ENCODE results near the gene SPOCD1.

The SPOCD1 gene

GRCh38 chr1:31755850-31756492 lies 59.9 kb downstream of the SPOCD1 start:
- no peak for DNase-seq (ENCODE audit: low read depth)

GRCh38 chr1:31755197-31755611 lies 60.6 kb downstream of the SPOCD1 start:
- no peak for DNase-seq (ENCODE audit: low read depth)

- DNase-seq (ENCODE audit: low read depth), result no peak
These were observed 61.4 kb downstream of the SPOCD1 start for GRCh38 chr1:31754397-31754796.

- no peak for DNase-seq (ENCODE audit: low read depth)
These were observed 62.0 kb downstream of the SPOCD1 start for GRCh38 chr1:31753707-31754349.

GRCh38 chr1:31752952-31753475 lies 62.8 kb downstream of the SPOCD1 start:
- no peak for DNase-seq (ENCODE audit: low read depth)

- no peak for DNase-seq (ENCODE audit: low read depth)
These were observed 63.6 kb downstream of the SPOCD1 start for GRCh38 chr1:31752258-31752657.

- no peak for DNase-seq (ENCODE audit: low read depth)
These were observed 64.0 kb downstream of the SPOCD1 start for GRCh38 chr1:31751822-31752241.

- no peak for DNase-seq (ENCODE audit: low read depth)
These were observed 64.8 kb downstream of the SPOCD1 start for GRCh38 chr1:31750858-31751510.

- no peak for DNase-seq (ENCODE audit: low read depth)
These were observed 65.8 kb downstream of the SPOCD1 start for GRCh38 chr1:31749785-31750735.

GRCh38 chr1:31748365-31748764 lies 67.5 kb downstream of the SPOCD1 start:
- no peak for DNase-seq (ENCODE audit: low read depth)

GRCh38 chr1:31747304-31747703 lies 68.5 kb downstream of the SPOCD1 start:
- DNase-seq (ENCODE audit: low read depth), result no peak

GRCh38 chr1:31746687-31747086 lies 69.1 kb downstream of the SPOCD1 start:
- no peak for DNase-seq (ENCODE audit: low read depth)

- no peak for DNase-seq (ENCODE audit: low read depth)
These were observed 69.7 kb downstream of the SPOCD1 start for GRCh38 chr1:31745946-31746670.

- DNase-seq (ENCODE audit: low read depth), result no peak
These were observed 70.5 kb downstream of the SPOCD1 start for GRCh38 chr1:31745096-31745945.

- DNase-seq (ENCODE audit: low read depth), result no peak
These were observed 71.5 kb downstream of the SPOCD1 start for GRCh38 chr1:31744165-31744888.

- no peak for DNase-seq (ENCODE audit: low read depth)
These were observed 73.2 kb downstream of the SPOCD1 start for GRCh38 chr1:31742462-31743212.

All from stimulated activated CD4-positive, alpha-beta T cell treated with anti-CD3 and anti-CD28 coated beads, Interleukin-2, amount 100 ng/mL, for 4 hours (primary cell).